NCI-H748 (cell line): Measurements from ENCODE around the gene PROZ.

ENCODE experiments used
- DNase-seq: peaks from one replicate; lab custom pipeline; 2025; ENCODE audit not compliant: unreplicated experiment; lab: John Stamatoyannopoulos, UW

Gene PROZ

GRCh38 chr13:113171250-113172125 is 13.0 kb downstream of the PROZ start:
- no peak for DNase-seq

GRCh38 chr13:113172419-113172926 is 14.0 kb downstream of the PROZ start:
- DNase-seq = no peak

- DNase-seq = no peak
These were observed 17.8 kb downstream of the PROZ start for GRCh38 chr13:113176280-113176679.

- no peak for DNase-seq
These were observed 18.4 kb downstream of the PROZ start for GRCh38 chr13:113176822-113177221.

- DNase-seq = no peak
These were observed 19.8 kb downstream of the PROZ start for GRCh38 chr13:113178070-113178895.

GRCh38 chr13:113178896-113179167 is 20.4 kb downstream of the PROZ start:
- no peak for DNase-seq

GRCh38 chr13:113179374-113180230 is 21.2 kb downstream of the PROZ start:
- no peak for DNase-seq

- DNase-seq = no peak
These were observed 23.6 kb downstream of the PROZ start for GRCh38 chr13:113182046-113182445.

GRCh38 chr13:113183450-113184129 is 25.1 kb downstream of the PROZ start:
- DNase-seq = no peak

GRCh38 chr13:113184568-113185440 is 26.4 kb downstream of the PROZ start:
- no peak for DNase-seq

- no peak for DNase-seq
These were observed 27.8 kb downstream of the PROZ start for GRCh38 chr13:113186061-113186900.

GRCh38 chr13:113187263-113187669 is 28.8 kb downstream of the PROZ start:
- DNase-seq = peak; percentile 42

- DNase-seq = peak; percentile 14
These were observed 29.6 kb downstream of the PROZ start for GRCh38 chr13:113187883-113188665.

GRCh38 chr13:113190181-113190580 is 31.7 kb downstream of the PROZ start:
- DNase-seq = no peak

GRCh38 chr13:113192279-113192678 is 33.8 kb downstream of the PROZ start:
- no peak for DNase-seq

- no peak for DNase-seq
These were observed 34.5 kb downstream of the PROZ start for GRCh38 chr13:113192902-113193301.

- DNase-seq = no peak
These were observed 36.9 kb downstream of the PROZ start for GRCh38 chr13:113195360-113195759.
